Measurements from ENCODE around the gene TMPRSS9. TPM values are rescaled to one million over a fixed set of nuclear protein-coding genes. Genes with fewer than 3 reads are reported as not detected.

Gene TMPRSS9
- total and polyA plus RNA-seq, 2 of the 13 experiments (the other 11 are each of a cell fraction or from before 2014, with no cell fraction given), result 2.5 to 5.2 TPM

GRCh38 chr19:2328401-2329148 is 31.5 kb upstream of the TMPRSS9 start, which contains the start of the genes LSM7 and SPPL2B (continued):
- peak in 1 of 2 experiments; percentile 61; a peak in 1 of 4 replicates for TF ChIP-seq HMGXB4 (CRISPR knock-in tag; IDR thresholded peaks at IDR 0.05; ENCODE audit: borderline replicate concordance in 1 of 2, low read depth in 1 of 2)
- TF ChIP-seq BRF2 (CRISPR knock-in tag; IDR thresholded peaks at IDR 0.05), result peak; percentile 65; the same call in 1 of the 2 replicates
- no peak for TF ChIP-seq ZBTB3 (CRISPR knock-in tag; IDR thresholded peaks at IDR 0.05; ENCODE audit: borderline replicate concordance, low read depth)
- peak; percentile 95 for TF ChIP-seq RBFOX2 (IDR thresholded peaks at IDR 0.05; ENCODE audit: low read depth, low read length)
- peak; percentile 31; the same call in 1 of the 2 replicates for TF ChIP-seq ZNF770 (CRISPR knock-in tag; IDR thresholded peaks at IDR 0.05)
- peak; percentile 88 for TF ChIP-seq ASH2L (IDR thresholded peaks at IDR 0.05; ENCODE audit: insufficient read length, low read depth, low read length)
- TF ChIP-seq STAT6 (CRISPR knock-in tag; IDR thresholded peaks at IDR 0.05; ENCODE audit: borderline replicate concordance), result no peak
- 0 out of 2 replicates have a peak, but pooled peaks have one; percentile 25 for TF ChIP-seq GMEB2 (CRISPR knock-in tag; IDR thresholded peaks at IDR 0.05; ENCODE audit: low read depth)
- 0 out of 2 replicates have a peak, but pooled peaks have one; percentile 38 for TF ChIP-seq GZF1 (CRISPR knock-in tag; IDR thresholded peaks at IDR 0.05)
- no peak for TF ChIP-seq PITX1 (CRISPR knock-in tag; IDR thresholded peaks at IDR 0.05)
- TF ChIP-seq MAZ (IDR thresholded peaks at IDR 0.05; ENCODE audit: borderline replicate concordance, low read depth, low read length), result no peak
- TF ChIP-seq MAZ (CRISPR knock-in tag; IDR thresholded peaks at IDR 0.05; ENCODE audit: low read depth), result peak; percentile 40; the same call in 1 of the 2 replicates
- peak; percentile 84 for TF ChIP-seq YEATS4 (CRISPR knock-in tag; IDR thresholded peaks at IDR 0.05; ENCODE audit: borderline replicate concordance)
- peak; percentile 45; the same call in 1 of the 2 replicates for TF ChIP-seq ZNF205 (CRISPR knock-in tag; IDR thresholded peaks at IDR 0.05)
- TF ChIP-seq ZSCAN20 (CRISPR knock-in tag; IDR thresholded peaks at IDR 0.05; ENCODE audit: borderline replicate concordance), result 0 out of 2 replicates have a peak, but pooled peaks have one; percentile 34
- peak; percentile 50; the same call in 1 of the 2 replicates for TF ChIP-seq ZNF670 (CRISPR knock-in tag; IDR thresholded peaks at IDR 0.05; ENCODE audit: borderline replicate concordance)
- TF ChIP-seq ZSCAN9 (CRISPR knock-in tag; IDR thresholded peaks at IDR 0.05; ENCODE audit: borderline replicate concordance), result peak; percentile 38; the same call in 1 of the 2 replicates
- TF ChIP-seq ZC3H13 (CRISPR knock-in tag; IDR thresholded peaks at IDR 0.05), result peak; percentile 45; the same call in 1 of the 2 replicates
